CD8-positive, alpha-beta memory T cell (primary cell): ENCODE results near the gene NUP37. TPM values are rescaled to one million over a fixed set of nuclear protein-coding genes. Genes with fewer than 3 reads are reported as not detected.
A peak's percentile ranks its signal among the peaks of the same experiment; 100 is the strongest.
"Not testable (repeated sequence)": the region's sequence is repeated elsewhere in the genome, so short reads cannot be mapped to it uniquely, and the experiment has no call there.

Experiments
- CTCF ChIA-PET: fragments of 350-600 bp; sonication (Branson Sonifier 250); formaldehyde crosslinking; loops from one replicate; lab custom pipeline; 2021; ENCODE audit warnings: antibody characterized with exemption; lab: Charles Lee
- POLR2A ChIA-PET: fragments of 350-600 bp; sonication (Branson Sonifier 250); formaldehyde crosslinking; loops from one replicate; lab custom pipeline; 2021; ENCODE audit warnings: antibody characterized with exemption; lab: Charles Lee
- DNase-seq, 5 donors: peaks; one replicate each; pipeline versions ENCODE4 v3.0.0 to v3.0.0-alpha.2; 2020 to 2022; ENCODE audit warnings: mixed read lengths in 1 of 5
- H3K27ac ChIP-seq: one replicate; pipeline ENCODE4 v1.7.0; 2013; ENCODE audit warnings: low read depth, mild to moderate bottlenecking, low read length, moderate library complexity
- H3K27me3 ChIP-seq: 2 replicates; pipeline ENCODE4 v1.7.0; 2013; ENCODE audit warnings: low read length, mild to moderate bottlenecking; ENCODE audit not compliant: insufficient read depth, poor library complexity, severe bottlenecking
- H3K36me3 ChIP-seq: 2 replicates; pipeline ENCODE4 v1.7.0; 2013; ENCODE audit warnings: mild to moderate bottlenecking, low read length, moderate library complexity; ENCODE audit not compliant: insufficient read depth
- H3K4me1 ChIP-seq: 2 replicates; pipeline ENCODE4 v1.7.0; 2013; ENCODE audit warnings: mild to moderate bottlenecking, low read length, moderate library complexity; ENCODE audit not compliant: insufficient read depth
- H3K4me3 ChIP-seq: 2 replicates; pipeline ENCODE4 v1.7.0; 2013; ENCODE audit warnings: mild to moderate bottlenecking, low read length
- H3K9me3 ChIP-seq: 2 replicates; pipeline ENCODE4 v1.7.0; 2013; ENCODE audit warnings: mild to moderate bottlenecking, low read length
- H3K27ac Mint-ChIP-seq, 8 donors: one replicate each; pipeline ENCODE4 v1.8.0; 2020 to 2021; ENCODE audit warnings: mixed read lengths in 8 of 8, mild to moderate bottlenecking in 6 of 8, inconsistent platforms in 3 of 8, moderate library complexity in 3 of 8
- H3K27me3 Mint-ChIP-seq, 2 donors: one replicate each; pipeline ENCODE4 v1.8.0; 2020 to 2021; ENCODE audit warnings: mixed read lengths in 2 of 2, mild to moderate bottlenecking in 1 of 2, moderate library complexity in 1 of 2
- H3K36me3 Mint-ChIP-seq, 3 donors: one replicate each; pipeline ENCODE4 v1.8.0; 2020 to 2021; ENCODE audit warnings: mixed read lengths in 3 of 3, inconsistent platforms in 1 of 3, mild to moderate bottlenecking in 1 of 3
- H3K4me1 Mint-ChIP-seq, 3 donors: one replicate each; pipeline ENCODE4 v1.8.0; 2020 to 2021; ENCODE audit warnings: mixed read lengths in 3 of 3, inconsistent platforms in 1 of 3, mild to moderate bottlenecking in 1 of 3
- H3K4me3 Mint-ChIP-seq, 7 donors: one replicate each; pipeline ENCODE4 v1.8.0; 2020 to 2021; ENCODE audit warnings: mixed read lengths in 7 of 7, mild to moderate bottlenecking in 6 of 7, moderate library complexity in 4 of 7, inconsistent platforms in 2 of 7
- H3K9me3 Mint-ChIP-seq, 5 donors: one replicate each; pipeline ENCODE4 v1.8.0; 2020 to 2022; ENCODE audit warnings: mixed read lengths in 5 of 5, mild to moderate bottlenecking in 3 of 5, moderate library complexity in 2 of 5, inconsistent platforms in 1 of 5
- polyA plus RNA-seq: library from polyadenylated mRNA; unstranded; fragments of 300-500 nt; fragmentation: Illumina TruSeq; gene quantifications from one replicate; pipeline ENCODE4 v1.2.3, GENCODE V29; 2021
- total RNA-seq, 2 experiments: library from RNA; stranded (reverse); gene quantifications; one replicate each; pipeline ENCODE4 v1.2.3, GENCODE V29; 2021

Gene NUP37
- total and polyA plus RNA-seq, 3 experiments from 2014 or later = 23.3 to 90.1 (median 89.7) TPM

GRCh38 chr12:102137619-102138018 is 17.7 kb upstream of the NUP37 start:
- H3K27me3 ChIP-seq, H3K27ac ChIP-seq, H3K27ac Mint-ChIP-seq, H3K36me3 Mint-ChIP-seq, H3K9me3 Mint-ChIP-seq, H3K4me3 ChIP-seq, H3K27me3 Mint-ChIP-seq, H3K4me1 ChIP-seq, H3K36me3 ChIP-seq, DNase-seq, POLR2A ChIA-PET, H3K4me1 Mint-ChIP-seq, H3K9me3 ChIP-seq, H3K4me3 Mint-ChIP-seq: not testable (repeated sequence)
- CTCF ChIA-PET = interaction anchor here (1.0 kb wide), 1 partner anchor 14 kb away, joined by 3 read pairs; no protein-coding TSS in a partner anchor

- peaks cover 0 to 11% (median 4%) of the 10 kb centered on the region in 3 donors for H3K36me3 Mint-ChIP-seq
- H3K27me3 Mint-ChIP-seq, H3K4me1 ChIP-seq, H3K9me3 Mint-ChIP-seq, H3K4me3 Mint-ChIP-seq, H3K36me3 ChIP-seq, H3K4me1 Mint-ChIP-seq, POLR2A ChIA-PET, DNase-seq, H3K27ac Mint-ChIP-seq, H3K9me3 ChIP-seq, CTCF ChIA-PET, H3K27me3 ChIP-seq, H3K27ac ChIP-seq, H3K4me3 ChIP-seq: not testable (repeated sequence)
Measured at GRCh38 chr12:102131442-102131841, 11.5 kb upstream of the NUP37 start.

GRCh38 chr12:102130720-102131119 is 10.8 kb upstream of the NUP37 start:
- H3K27me3 Mint-ChIP-seq, H3K9me3 Mint-ChIP-seq, H3K27ac Mint-ChIP-seq, H3K4me3 ChIP-seq, H3K4me1 ChIP-seq, H3K27me3 ChIP-seq, CTCF ChIA-PET, DNase-seq, H3K27ac ChIP-seq, H3K36me3 ChIP-seq, H3K36me3 Mint-ChIP-seq, POLR2A ChIA-PET, H3K4me3 Mint-ChIP-seq, H3K4me1 Mint-ChIP-seq, H3K9me3 ChIP-seq: not testable (repeated sequence)

GRCh38 chr12:102121328-102121727 is 1.4 kb upstream of the NUP37 start:
- H3K36me3 ChIP-seq, DNase-seq, CTCF ChIA-PET, H3K9me3 ChIP-seq, H3K27me3 Mint-ChIP-seq, H3K27me3 ChIP-seq, H3K9me3 Mint-ChIP-seq, H3K4me3 ChIP-seq: not testable (repeated sequence)
- Histone ChIP-seq H3K27ac (peak overlapping the region; percentile 91), H3K4me1 (peaks cover 15% of the 10 kb centered on the region)
- H3K4me1 Mint-ChIP-seq = peaks cover 16 to 31% (median 31%) of the 10 kb centered on the region in 3 donors
- H3K27ac Mint-ChIP-seq = peak overlapping the region in 5 of 8 donors; percentile 13 to 99 (median 90)
- peaks cover 0 to 19% (median 3%) of the 10 kb centered on the region in 3 donors for H3K36me3 Mint-ChIP-seq
- POLR2A ChIA-PET = interaction anchor here (0.6 kb wide), 1 partner anchor 248 kb away, joined by 3 read pairs; no protein-coding TSS in a partner anchor
- peak overlapping the region in 2 of 7 donors; percentile 92 to 97 for H3K4me3 Mint-ChIP-seq

- POLR2A ChIA-PET = interaction anchor here (0.6 kb wide), 1 partner anchor 248 kb away, joined by 3 read pairs; no protein-coding TSS in a partner anchor
- no peak for DNase-seq
Measured at GRCh38 chr12:102120886-102121285, 972 bp upstream of the NUP37 start.

GRCh38 chr12:102120564-102120873 is 605 bp upstream of the NUP37 start:
- H3K4me1 ChIP-seq = peaks cover 15% of the 10 kb centered on the region
- ChIA-PET CTCF (no interaction called here), POLR2A (no interaction called here)
- no peaks in the 10 kb centered on the region for H3K9me3 ChIP-seq
- peak overlapping the region; percentile 88 for H3K4me3 ChIP-seq
- no peaks in the 10 kb centered on the region for H3K27me3 ChIP-seq
- H3K9me3 Mint-ChIP-seq = no peaks in the 10 kb centered on the region
- H3K27me3 Mint-ChIP-seq = no peaks in the 10 kb centered on the region
- peaks cover 18 to 33% (median 31%) of the 10 kb centered on the region in 3 donors for H3K4me1 Mint-ChIP-seq
- H3K4me3 Mint-ChIP-seq = peak overlapping the region; percentile 85 to 97 (median 93)
- H3K36me3 ChIP-seq = no peaks in the 10 kb centered on the region
- H3K27ac Mint-ChIP-seq = peak overlapping the region; percentile 90 to 99 (median 94)
- no peak for DNase-seq
- H3K27ac ChIP-seq = peak overlapping the region; percentile 91
- H3K36me3 Mint-ChIP-seq = peaks cover 0 to 26% (median 5%) of the 10 kb centered on the region in 3 donors

More at GRCh38 chr12:102120886-102121285, 972 bp upstream of the NUP37 start:
- H3K27ac ChIP-seq = peak overlapping the region; percentile 91
- H3K4me1 Mint-ChIP-seq = peaks cover 18 to 31% (median 31%) of the 10 kb centered on the region in 3 donors
- no peak overlapping the region for H3K4me3 ChIP-seq
- H3K27me3 Mint-ChIP-seq = no peaks in the 10 kb centered on the region
- CTCF ChIA-PET = no interaction called here
- H3K4me3 Mint-ChIP-seq = peak overlapping the region; percentile 85 to 97 (median 93)
- H3K9me3 Mint-ChIP-seq = no peaks in the 10 kb centered on the region
- peaks cover 15% of the 10 kb centered on the region for H3K4me1 ChIP-seq
- H3K27me3 ChIP-seq = no peaks in the 10 kb centered on the region
- H3K36me3 ChIP-seq = no peaks in the 10 kb centered on the region
- no peaks in the 10 kb centered on the region for H3K9me3 ChIP-seq
- peaks cover 0 to 23% (median 5%) of the 10 kb centered on the region in 3 donors for H3K36me3 Mint-ChIP-seq
- peak overlapping the region; percentile 13 to 99 (median 93) for H3K27ac Mint-ChIP-seq

- Histone ChIP-seq H3K4me1 (peaks cover 15% of the 10 kb centered on the region), H3K36me3 (no peaks in the 10 kb centered on the region), H3K9me3 (no peaks in the 10 kb centered on the region), H3K27me3 (no peaks in the 10 kb centered on the region), H3K4me3 (peak overlapping the region; percentile 88), H3K27ac (peak overlapping the region; percentile 91)
- H3K36me3 Mint-ChIP-seq = peaks cover 4 to 33% (median 9%) of the 10 kb centered on the region in 3 donors
- ChIA-PET CTCF (no interaction called here), POLR2A (interaction anchor here (1.2 kb wide), 1 partner anchor 58 kb away, joined by 4 read pairs; no protein-coding TSS in a partner anchor)
- H3K27ac Mint-ChIP-seq = peak overlapping the region in 6 of 8 donors; percentile 5 to 96 (median 92)
- no peak for DNase-seq
- H3K9me3 Mint-ChIP-seq = no peaks in the 10 kb centered on the region
- peaks cover 19 to 41% (median 36%) of the 10 kb centered on the region in 3 donors for H3K4me1 Mint-ChIP-seq
- peak overlapping the region; percentile 67 to 97 (median 92) for H3K4me3 Mint-ChIP-seq
- H3K27me3 Mint-ChIP-seq = no peaks in the 10 kb centered on the region
Measured at GRCh38 chr12:102118874-102119273, 1.0 kb downstream of the NUP37 start.

GRCh38 chr12:102116392-102116791 is 3.5 kb downstream of the NUP37 start:
- CTCF ChIA-PET = no interaction called here

More at GRCh38 chr12:102116392-102116791, 3.5 kb downstream of the NUP37 start:
- peak overlapping the region in 1 of 8 donors; percentile 26 for H3K27ac Mint-ChIP-seq
- POLR2A ChIA-PET = no interaction called here
- peaks cover 19 to 45% (median 40%) of the 10 kb centered on the region in 3 donors for H3K4me1 Mint-ChIP-seq
- peaks cover 4 to 49% (median 14%) of the 10 kb centered on the region in 3 donors for H3K36me3 Mint-ChIP-seq
- DNase-seq = no peak
- no peak overlapping the region for H3K4me3 Mint-ChIP-seq
- H3K9me3 ChIP-seq = no peaks in the 10 kb centered on the region
- no peaks in the 10 kb centered on the region for H3K27me3 Mint-ChIP-seq
- H3K4me1 ChIP-seq = peaks cover 15% of the 10 kb centered on the region
- no peaks in the 10 kb centered on the region for H3K9me3 Mint-ChIP-seq
- H3K36me3 ChIP-seq = peaks cover 2% of the 10 kb centered on the region
- H3K27ac ChIP-seq = no peak overlapping the region
- no peaks in the 10 kb centered on the region for H3K27me3 ChIP-seq
- H3K4me3 ChIP-seq = no peak overlapping the region
